Measurements from ENCODE around the gene STK10.

Gene STK10

DNA sequence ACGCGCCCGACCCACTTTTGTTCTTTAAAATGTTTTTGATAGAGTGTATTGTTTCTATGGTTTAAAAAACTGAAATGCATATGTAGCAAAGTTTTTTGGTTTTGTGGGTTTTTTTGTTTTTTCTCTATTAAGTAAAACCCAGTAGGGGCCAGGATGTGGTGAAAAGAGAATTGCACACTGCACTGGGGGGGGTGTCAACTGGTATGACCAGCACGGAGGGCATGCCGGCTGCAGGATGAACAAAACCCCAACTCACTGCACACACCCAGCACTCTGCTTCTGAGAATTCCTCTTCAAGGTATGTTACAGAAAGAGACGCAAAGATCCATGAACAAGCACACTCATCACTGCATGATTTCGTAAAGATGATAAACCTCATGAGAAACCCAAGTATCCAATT is 75.0 kb downstream of the STK10 start:
- Histone ChIP-seq H3K4me1 (ENCODE audit: low read depth, poor library complexity, severe bottlenecking) (peaks cover 33% of the 10 kb centered on the region), H3K27ac (no peak overlapping the region), H3K9ac (no peak overlapping the region), H4K20me1 (ENCODE audit: insufficient read depth) (no peaks in the 10 kb centered on the region), H3K4me2 (peak overlapping the region; percentile 36; the same call in 1 of the 2 replicates), H3K36me3 (ENCODE audit: insufficient read depth) (no peaks in the 10 kb centered on the region), H3K27me3 (ENCODE audit: insufficient read depth, low read depth) (no peaks in the 10 kb centered on the region), H3K79me2 (ENCODE audit: insufficient read depth, low read depth) (no peaks in the 10 kb centered on the region), H2AFZ (ENCODE audit: low read depth) (no peak overlapping the region), H3K4me3 (IDR thresholded peaks at IDR 0.05; ENCODE audit: insufficient read depth, low read depth, low read length) (no peak overlapping the region)
- TF ChIP-seq, protein P1, sequence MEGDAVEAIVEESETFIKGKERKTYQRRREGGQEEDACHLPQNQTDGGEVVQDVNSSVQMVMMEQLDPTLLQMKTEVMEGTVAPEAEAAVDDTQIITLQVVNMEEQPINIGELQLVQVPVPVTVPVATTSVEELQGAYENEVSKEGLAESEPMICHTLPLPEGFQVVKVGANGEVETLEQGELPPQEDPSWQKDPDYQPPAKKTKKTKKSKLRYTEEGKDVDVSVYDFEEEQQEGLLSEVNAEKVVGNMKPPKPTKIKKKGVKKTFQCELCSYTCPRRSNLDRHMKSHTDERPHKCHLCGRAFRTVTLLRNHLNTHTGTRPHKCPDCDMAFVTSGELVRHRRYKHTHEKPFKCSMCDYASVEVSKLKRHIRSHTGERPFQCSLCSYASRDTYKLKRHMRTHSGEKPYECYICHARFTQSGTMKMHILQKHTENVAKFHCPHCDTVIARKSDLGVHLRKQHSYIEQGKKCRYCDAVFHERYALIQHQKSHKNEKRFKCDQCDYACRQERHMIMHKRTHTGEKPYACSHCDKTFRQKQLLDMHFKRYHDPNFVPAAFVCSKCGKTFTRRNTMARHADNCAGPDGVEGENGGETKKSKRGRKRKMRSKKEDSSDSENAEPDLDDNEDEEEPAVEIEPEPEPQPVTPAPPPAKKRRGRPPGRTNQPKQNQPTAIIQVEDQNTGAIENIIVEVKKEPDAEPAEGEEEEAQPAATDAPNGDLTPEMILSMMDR (conservative IDR thresholded peaks at IDR 0.05; ENCODE audit: low read depth, low read length), result no peak

DNA sequence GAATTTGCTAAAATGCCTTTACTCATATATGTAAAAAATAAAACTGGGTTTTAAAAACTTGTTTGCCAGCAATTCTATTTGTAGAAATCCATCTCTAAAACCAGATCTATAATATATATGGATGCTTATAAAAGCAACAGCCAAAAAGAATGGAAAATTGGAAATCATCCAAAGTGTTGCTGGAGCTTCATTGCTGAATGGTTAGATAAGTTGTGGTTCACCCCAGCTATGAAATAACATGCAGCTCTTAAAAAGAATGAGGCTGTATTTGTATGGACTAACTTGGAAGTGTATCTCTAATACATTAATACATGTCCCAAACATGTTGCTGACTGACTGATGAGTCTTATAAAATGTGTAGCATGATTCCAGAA is 76.2 kb downstream of the STK10 start:
- H2AFZ ChIP-seq (ENCODE audit: low read depth), result no peak overlapping the region
- H3K27me3 ChIP-seq (ENCODE audit: insufficient read depth, low read depth), result no peaks in the 10 kb centered on the region
- peaks cover 33% of the 10 kb centered on the region for H3K4me1 ChIP-seq (ENCODE audit: low read depth, poor library complexity, severe bottlenecking)
- no peaks in the 10 kb centered on the region for H4K20me1 ChIP-seq (ENCODE audit: insufficient read depth)
- H3K27ac ChIP-seq, result peak overlapping the region; percentile 42; the same call in 1 of the 2 replicates
- TF ChIP-seq, protein P1 (conservative IDR thresholded peaks at IDR 0.05; ENCODE audit: low read depth, low read length), result no peak
- peak overlapping the region; percentile 84 for H3K4me2 ChIP-seq
- H3K4me3 ChIP-seq (IDR thresholded peaks at IDR 0.05; ENCODE audit: insufficient read depth, low read depth, low read length), result no peak overlapping the region
- no peak overlapping the region for H3K9ac ChIP-seq
- no peaks in the 10 kb centered on the region for H3K79me2 ChIP-seq (ENCODE audit: insufficient read depth, low read depth)
- H3K36me3 ChIP-seq (ENCODE audit: insufficient read depth), result no peaks in the 10 kb centered on the region

DNA sequence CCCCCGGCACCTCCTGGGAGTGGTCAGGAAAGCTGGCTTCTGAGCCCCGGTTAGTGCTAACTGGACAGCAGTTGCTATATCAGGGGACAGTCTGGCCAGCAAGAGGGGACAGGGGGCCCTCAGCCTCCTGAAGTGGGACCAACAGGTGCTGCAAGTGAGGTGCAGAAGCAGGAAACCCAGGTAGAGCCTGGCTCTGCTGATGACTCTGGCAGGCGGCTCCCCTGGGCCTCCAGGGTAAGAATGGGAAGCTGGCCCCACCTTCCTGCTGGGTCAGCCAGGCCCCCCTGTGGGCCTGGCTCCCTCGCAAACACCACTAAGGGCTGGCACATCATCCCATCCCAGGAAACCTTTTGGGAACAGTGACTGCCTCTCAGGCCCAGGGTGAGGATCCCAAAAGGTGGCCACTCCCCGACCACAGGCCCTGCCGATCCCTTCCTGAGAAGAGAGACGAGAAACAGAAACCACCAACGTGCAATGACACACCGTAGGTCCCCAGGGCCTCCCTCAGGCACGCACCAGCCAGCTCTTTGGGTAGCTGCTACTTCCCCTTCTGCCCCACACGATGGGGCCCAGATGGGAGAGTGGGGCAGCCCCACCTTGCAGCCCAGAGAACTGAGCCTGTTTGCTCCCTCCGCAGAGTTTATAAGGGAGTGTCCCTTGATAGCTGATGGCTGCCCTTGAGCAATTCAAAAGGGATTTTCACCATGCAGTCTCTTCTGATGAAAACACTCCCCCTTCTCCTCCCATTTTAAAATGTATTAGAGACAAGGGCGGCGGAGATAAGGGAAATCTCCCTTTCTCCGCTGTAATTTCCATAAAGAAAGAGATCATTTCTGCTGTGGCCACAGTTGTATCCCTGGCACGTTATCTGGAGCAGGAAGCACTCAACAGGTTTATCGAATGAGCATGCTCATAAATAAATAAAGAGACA is 76.8 kb downstream of the STK10 start:
- H2AFZ ChIP-seq (ENCODE audit: low read depth), result peak overlapping the region; percentile 13; the same call in 1 of the 2 replicates
- no peaks in the 10 kb centered on the region for H3K27me3 ChIP-seq (ENCODE audit: insufficient read depth, low read depth)
- H4K20me1 ChIP-seq (ENCODE audit: insufficient read depth), result no peaks in the 10 kb centered on the region
- H3K36me3 ChIP-seq (ENCODE audit: insufficient read depth), result no peaks in the 10 kb centered on the region
- H3K9ac ChIP-seq, result peak overlapping the region; percentile 22; the same call in 1 of the 2 replicates
- H3K4me3 ChIP-seq (IDR thresholded peaks at IDR 0.05; ENCODE audit: insufficient read depth, low read depth, low read length), result no peak overlapping the region
- peak overlapping the region; percentile 42; the same call in 1 of the 2 replicates for H3K27ac ChIP-seq
- no peaks in the 10 kb centered on the region for H3K79me2 ChIP-seq (ENCODE audit: insufficient read depth, low read depth)
- H3K4me1 ChIP-seq (ENCODE audit: low read depth, poor library complexity, severe bottlenecking), result peaks cover 33% of the 10 kb centered on the region
- TF ChIP-seq, protein P1 (conservative IDR thresholded peaks at IDR 0.05; ENCODE audit: low read depth, low read length), result no peak
- peak overlapping the region; percentile 84 for H3K4me2 ChIP-seq

DNA sequence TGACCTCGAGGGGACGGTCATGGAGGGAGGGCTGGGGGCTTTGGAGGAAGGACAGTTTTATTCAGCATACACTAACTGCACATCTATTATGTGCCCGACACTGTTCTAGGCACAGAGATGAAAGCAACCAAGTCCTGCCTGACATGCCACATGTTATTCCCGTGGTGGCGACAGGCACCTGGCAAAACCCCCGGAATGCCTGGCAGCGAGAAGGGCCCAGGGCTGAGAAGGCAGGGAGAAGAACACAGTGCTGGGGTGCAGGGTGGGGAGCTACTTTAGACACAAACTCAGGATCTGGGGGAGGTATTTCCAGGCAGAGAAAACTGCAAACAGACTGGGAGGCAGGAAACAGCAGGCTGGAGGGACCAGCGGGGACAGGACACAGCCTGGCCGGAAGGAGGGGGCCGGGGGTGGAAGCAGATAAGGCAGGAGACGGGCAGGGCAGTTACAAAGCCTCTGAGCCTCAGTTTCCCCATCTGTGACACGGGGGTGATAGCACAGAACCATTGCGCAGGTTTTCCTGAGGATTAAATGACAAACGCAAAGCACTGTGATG is 77.7 kb downstream of the STK10 start:
- H3K4me2 ChIP-seq, result no peak overlapping the region
- no peak overlapping the region for H2AFZ ChIP-seq (ENCODE audit: low read depth)
- H3K9ac ChIP-seq, result peak overlapping the region; percentile 22; the same call in 1 of the 2 replicates
- TF ChIP-seq, protein P1 (conservative IDR thresholded peaks at IDR 0.05; ENCODE audit: low read depth, low read length), result no peak
- peaks cover 33% of the 10 kb centered on the region for H3K4me1 ChIP-seq (ENCODE audit: low read depth, poor library complexity, severe bottlenecking)
- H3K27ac ChIP-seq, result no peak overlapping the region
- no peaks in the 10 kb centered on the region for H3K27me3 ChIP-seq (ENCODE audit: insufficient read depth, low read depth)
- H3K79me2 ChIP-seq (ENCODE audit: insufficient read depth, low read depth), result no peaks in the 10 kb centered on the region
- H3K4me3 ChIP-seq (IDR thresholded peaks at IDR 0.05; ENCODE audit: insufficient read depth, low read depth, low read length), result no peak overlapping the region
- no peaks in the 10 kb centered on the region for H4K20me1 ChIP-seq (ENCODE audit: insufficient read depth)
- no peaks in the 10 kb centered on the region for H3K36me3 ChIP-seq (ENCODE audit: insufficient read depth)

Data from KMS-11 (cell line).